ENCODE data around the gene MORN1.

GRCh38 chr1:2279210-2279639, 112.1 kb downstream of the MORN1 start:
- no peak for TF ChIP-seq CTCF (IDR thresholded peaks at IDR 0.05; ENCODE audit: insufficient read depth, low read length, poor library complexity, severe bottlenecking)
- no peak for TF ChIP-seq EZH2phosphoT487 (conservative IDR thresholded peaks at IDR 0.05; ENCODE audit: low read length)
